Measurements from ENCODE around the gene SKOR1. TPM values are rescaled to one million over a fixed set of nuclear protein-coding genes. Genes with fewer than 3 reads are reported as not detected.

Gene SKOR1
- total and polyA plus RNA-seq, 2 of the 8 experiments (the other 6 are each of a cell fraction or from before 2014, with no cell fraction given) = 0.03 to 0.11 TPM

GRCh38 chr15:67882487-67883233 is 57.4 kb downstream of the SKOR1 start:
- no peaks in the 10 kb centered on the region for H3K79me1 ChIP-seq (ENCODE audit: low read depth, low read length)
- ChIA-PET CTCF (ENCODE audit: partially characterized antibody) (interaction anchor here (1.0 to 1.6 kb wide), 4 partner anchors 21 to 422 kb away, joined by 3 to 5 read pairs (median 4); no protein-coding TSS in a partner anchor), POLR2A (ENCODE audit: partially characterized antibody) (interaction anchor here (1.0 to 2.3 kb wide), 5 partner anchors 8 to 172 kb away, joined by 3 to 10 read pairs (median 5); no protein-coding TSS in a partner anchor)
- TF ChIP-seq BCL11A (IDR thresholded peaks at IDR 0.05; ENCODE audit: low read depth in 2 of 2, low read length in 2 of 2) (no peak), NRF1 (IDR thresholded peaks at IDR 0.05; ENCODE audit: low read depth, low read length) (no peak), CHD2 (IDR thresholded peaks at IDR 0.05; ENCODE audit: low read length) (no peak), ZNF274 (IDR thresholded peaks at IDR 0.05; ENCODE audit: borderline replicate concordance, extremely low read depth, low read length) (no peak), CBX8 (IDR thresholded peaks at IDR 0.05; ENCODE audit: borderline replicate concordance, low read depth, low read length) (no peak), EP300 (IDR thresholded peaks at IDR 0.05; ENCODE audit: borderline replicate concordance in 1 of 2, low read depth in 2 of 2, low read length in 2 of 2) (no peak), SIX5 (IDR thresholded peaks at IDR 0.05; ENCODE audit: low read depth, low read length) (no peak), CHD1 (IDR thresholded peaks at IDR 0.05; ENCODE audit: low read depth, low read length) (no peak), CTBP2 (IDR thresholded peaks at IDR 0.05; ENCODE audit: borderline replicate concordance, insufficient read depth, insufficient read length, low read length) (no peak), TBP (IDR thresholded peaks at IDR 0.05; ENCODE audit: low read depth, low read length) (no peak)
- peaks cover 3 to 8% (median 6%) of the 10 kb centered on the region in 4 experiments; a peak in 6 of 7 replicates for H3K4me1 ChIP-seq (replicated peaks in 1 of 4; ENCODE audit: control insufficient read depth in 3 of 4, insufficient read depth in 4 of 4, low read length in 3 of 4)
- no peaks in the 10 kb centered on the region for H3K9me3 ChIP-seq (ENCODE audit: insufficient read depth in 2 of 2, low read depth in 1 of 2, low read length in 1 of 2)
- DNase-seq (ENCODE audit: low read depth in 1 of 2, low spot score in 2 of 2) (no peak), FAIRE-seq (no peak)
- H3K4me2 ChIP-seq (ENCODE audit: insufficient read depth in 1 of 2, low read depth in 2 of 2, low read length in 2 of 2) = 0 out of 4 replicates have a peak overlapping the region, but pooled peaks of 1 of the 2 experiments have one; percentile 14
- no peaks in the 10 kb centered on the region for H3K36me3 ChIP-seq (ENCODE audit: control insufficient read depth in 2 of 4, insufficient read depth in 4 of 4, low read length in 3 of 4)
- H3K18ac ChIP-seq (ENCODE audit: extremely low read depth, low read length) = no peak overlapping the region
- no peaks in the 10 kb centered on the region; the same call in 1 of the 2 replicates for H3K23me2 ChIP-seq (ENCODE audit: low read depth, low read length)
- H3K79me2 ChIP-seq (ENCODE audit: control insufficient read depth in 1 of 2, insufficient read depth in 2 of 2, low read length in 2 of 2) = no peaks in the 10 kb centered on the region
- H2AK5ac ChIP-seq (ENCODE audit: low read depth, low read length) = no peak overlapping the region
- H3K27ac ChIP-seq (ENCODE audit: low read depth, low read length) = no peak overlapping the region
- H2BK120ac ChIP-seq (replicated peaks; ENCODE audit: low read depth, low read length) = no peak overlapping the region
- H2BK15ac ChIP-seq (ENCODE audit: low read length) = no peak overlapping the region
- peaks cover 0 to 5% (median 2%) of the 10 kb centered on the region in 4 experiments; a peak in 2 of 7 replicates for H3K27me3 ChIP-seq (replicated peaks in 1 of 4; ENCODE audit: control insufficient read depth in 3 of 4, extremely low read depth in 1 of 4, insufficient read depth in 3 of 4, low read length in 3 of 4)
- H3K9ac ChIP-seq (replicated peaks in 1 of 4; ENCODE audit: extremely low read depth in 1 of 4, low read depth in 3 of 4, low read length in 3 of 4) = no peak overlapping the region
- H2AFZ ChIP-seq (ENCODE audit: low read length) = no peak overlapping the region
- H3K4me3 ChIP-seq (ENCODE audit: extremely low read depth in 1 of 4, insufficient read depth in 2 of 4, low read depth in 3 of 4, low read length in 4 of 4) = no peak overlapping the region
- no peak overlapping the region for H4K91ac ChIP-seq (replicated peaks; ENCODE audit: insufficient read length, low read length)
- H2BK12ac ChIP-seq (ENCODE audit: low read depth, low read length) = no peak overlapping the region
- 85% methylated on average over 8 of the region's 8 CpGs; no CpG with 5 or more reads in 1 of the 2 experiments for WGBS, 2 experiments (ENCODE audit: extremely low coverage in 1 of 2, insufficient coverage in 1 of 2, insufficient read length in 1 of 2, insufficient replicate concordance in 2 of 2, low coverage in 1 of 2, low lambda C conversion rate in 2 of 2, missing lambda C conversion rate in 1 of 2)
- no peak overlapping the region for H4K5ac ChIP-seq (ENCODE audit: insufficient read length, low read depth, low read length)
- no peak overlapping the region for H3K14ac ChIP-seq (ENCODE audit: insufficient read length)
- no peak overlapping the region for H3K56ac ChIP-seq (replicated peaks; ENCODE audit: insufficient read length, low read depth, low read length)
- no peaks in the 10 kb centered on the region for H4K20me1 ChIP-seq (replicated peaks in 1 of 2; ENCODE audit: control insufficient read depth in 1 of 2, insufficient read depth in 2 of 2, low read length in 2 of 2)
- no peak overlapping the region for H3K23ac ChIP-seq (ENCODE audit: insufficient read length)
- no peak overlapping the region for H4K8ac ChIP-seq (ENCODE audit: extremely low read depth, insufficient read depth, low read length)
- H2BK20ac ChIP-seq (ENCODE audit: low read length) = no peak overlapping the region
- no peak overlapping the region for H2BK5ac ChIP-seq (ENCODE audit: low read depth, low read length)
- no peak overlapping the region for H3K4ac ChIP-seq (replicated peaks; ENCODE audit: insufficient read length, low read depth, low read length)
